GDM1 (cell line): ENCODE results near the gene BBS5.
"Not testable (repeated sequence)": the region's sequence is repeated elsewhere in the genome, so short reads cannot be mapped to it uniquely, and the experiment has no call there.

Experiments
- DNase-seq: peaks from one replicate; lab custom pipeline; 2025; lab: John Stamatoyannopoulos, UW

Gene BBS5

GRCh38 chr2:169479257-169480078 is at the start of gene BBS5:
TSS of gene BBS5 (plus strand) at chr2:169479494. CDS start at chr2:169479554, 60 bp downstream.
- DNase-seq = peak; percentile 73

- not testable (repeated sequence) for DNase-seq
These were observed 47.5 kb upstream of the BBS5 start for GRCh38 chr2:169431772-169432171.

GRCh38 chr2:169434236-169434635 is 45.1 kb upstream of the BBS5 start:
- DNase-seq = not testable (repeated sequence)

- no peak for DNase-seq
These were observed 40.7 kb upstream of the BBS5 start for GRCh38 chr2:169438466-169439072.

GRCh38 chr2:169439900-169440299 is 39.4 kb upstream of the BBS5 start:
- DNase-seq = no peak

- no peak for DNase-seq
These were observed 32.8 kb upstream of the BBS5 start for GRCh38 chr2:169446452-169446851.

GRCh38 chr2:169448316-169448715 is 31.0 kb upstream of the BBS5 start:
- no peak for DNase-seq

GRCh38 chr2:169448865-169449264 is 30.4 kb upstream of the BBS5 start:
- no peak for DNase-seq

- DNase-seq = no peak
These were observed 27.2 kb upstream of the BBS5 start for GRCh38 chr2:169452080-169452479.

- not testable (repeated sequence) for DNase-seq
These were observed 26.2 kb upstream of the BBS5 start for GRCh38 chr2:169453044-169453443.

- no peak for DNase-seq
These were observed 18.2 kb upstream of the BBS5 start for GRCh38 chr2:169461143-169461542.

- DNase-seq = no peak
These were observed 16.2 kb upstream of the BBS5 start for GRCh38 chr2:169462896-169463695.

GRCh38 chr2:169464466-169464865 is 14.8 kb upstream of the BBS5 start:
- DNase-seq = no peak

- no peak for DNase-seq
These were observed 14.4 kb upstream of the BBS5 start for GRCh38 chr2:169464882-169465281.

GRCh38 chr2:169468841-169469240 is 10.5 kb upstream of the BBS5 start:
- DNase-seq = no peak

GRCh38 chr2:169469952-169470572 is 9.2 kb upstream of the BBS5 start:
- DNase-seq = no peak

- no peak for DNase-seq
These were observed 7.0 kb upstream of the BBS5 start for GRCh38 chr2:169472249-169472648.

GRCh38 chr2:169476459-169476858 is 2.8 kb upstream of the BBS5 start:
- no peak for DNase-seq

- no peak for DNase-seq
These were observed 955 bp upstream of the BBS5 start for GRCh38 chr2:169478339-169478738.

GRCh38 chr2:169478745-169479256 is 493 bp upstream of the BBS5 start:
- no peak for DNase-seq

GRCh38 chr2:169480079-169480465 is 778 bp downstream of the BBS5 start:
- DNase-seq = no peak

GRCh38 chr2:169485650-169486138 is 6.4 kb downstream of the BBS5 start:
- DNase-seq = no peak
